ENCODE measurements around the gene NFKB1.

The NFKB1 gene

DNA sequence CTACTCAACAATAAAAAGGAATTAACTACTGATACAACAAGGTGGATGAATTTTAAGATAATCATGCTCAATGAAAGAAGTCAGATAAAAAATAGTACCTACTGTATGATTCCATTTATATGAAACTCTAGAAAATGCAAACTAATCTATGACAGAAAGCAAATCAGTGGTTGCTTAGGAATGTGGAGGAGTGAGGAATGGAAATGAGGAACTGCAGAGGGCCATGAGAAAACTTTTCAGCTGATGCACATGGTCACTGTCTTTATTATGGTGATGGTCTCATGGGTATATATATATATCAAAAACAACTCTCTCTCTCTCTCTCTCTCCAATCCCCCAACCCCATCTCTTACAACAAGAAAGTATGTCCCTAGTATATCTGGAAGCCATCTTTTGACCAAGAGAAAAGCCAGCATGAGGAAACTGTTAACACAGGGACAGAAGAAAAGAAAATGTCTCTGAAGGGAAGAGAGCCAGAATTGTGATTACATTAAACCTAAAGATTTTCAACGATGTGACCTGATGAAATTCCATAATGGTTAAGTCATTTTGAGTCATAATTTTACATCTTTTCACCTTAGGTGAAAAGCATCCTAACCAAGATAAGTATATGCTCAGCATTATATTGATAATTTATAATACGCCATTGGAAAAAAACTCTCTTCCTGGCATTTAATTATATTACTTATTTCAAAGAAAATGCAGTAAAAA lies 8.5 kb upstream of the NFKB1 start:
- Histone ChIP-seq H3K79me2 (ENCODE audit: control insufficient read depth, insufficient read depth, low read length) (no peaks in the 10 kb centered on the region), H4K8ac (ENCODE audit: low read depth, low read length) (no peak overlapping the region), H3K27me3 (ENCODE audit: insufficient read depth, low read length, poor library complexity) (no peaks in the 10 kb centered on the region), H2BK15ac (replicated peaks; ENCODE audit: low read depth) (no peak overlapping the region), H3K18ac (ENCODE audit: low read length) (no peak overlapping the region), H2BK120ac (ENCODE audit: low read depth, low read length) (no peak overlapping the region), H3K4me2 (ENCODE audit: low read length) (no peak overlapping the region), H2BK5ac (ENCODE audit: low read length) (no peak overlapping the region), H3K79me1 (ENCODE audit: low read length) (no peaks in the 10 kb centered on the region), H4K5ac (ENCODE audit: low read length) (no peak overlapping the region), H3K27ac (ENCODE audit: low read depth, low read length) (no peak overlapping the region), H3K36me3 (ENCODE audit: control insufficient read depth, insufficient read depth, low read length) (no peaks in the 10 kb centered on the region), H3K23ac (ENCODE audit: low read length) (no peak overlapping the region), H3K4me1 (ENCODE audit: control insufficient read depth, low read depth, low read length) (no peaks in the 10 kb centered on the region), H3K4ac (ENCODE audit: low read depth, low read length) (no peak overlapping the region), H3K4me3 (ENCODE audit: low read length) (no peak overlapping the region), H3K9ac (ENCODE audit: low read length) (no peak overlapping the region), H2AK5ac (ENCODE audit: low read length) (no peak overlapping the region), H3K56ac (ENCODE audit: low read length) (no peak overlapping the region)
- no CpG with 5 or more reads among the region's 2 CpGs for WGBS (ENCODE audit: extremely low coverage, insufficient coverage, low lambda C conversion rate)
- DNase-seq: no peak

- no peak overlapping the region for H2BK15ac ChIP-seq (replicated peaks; ENCODE audit: low read depth)
- H3K4me2 ChIP-seq (ENCODE audit: low read length): no peak overlapping the region
- no peak overlapping the region for H3K18ac ChIP-seq (ENCODE audit: low read length)
- no peaks in the 10 kb centered on the region for H3K79me2 ChIP-seq (ENCODE audit: control insufficient read depth, insufficient read depth, low read length)
- no peak overlapping the region for H3K4ac ChIP-seq (ENCODE audit: low read depth, low read length)
- H3K4me1 ChIP-seq (ENCODE audit: control insufficient read depth, low read depth, low read length): no peaks in the 10 kb centered on the region
- H3K4me3 ChIP-seq (ENCODE audit: low read length): no peak overlapping the region
- H2BK120ac ChIP-seq (ENCODE audit: low read depth, low read length): no peak overlapping the region
- H3K56ac ChIP-seq (ENCODE audit: low read length): no peak overlapping the region
- no CpG with 5 or more reads among the region's 1 CpG for WGBS (ENCODE audit: extremely low coverage, insufficient coverage, low lambda C conversion rate)
- peak; percentile 66 for DNase-seq
- H3K27me3 ChIP-seq (ENCODE audit: insufficient read depth, low read length, poor library complexity): no peaks in the 10 kb centered on the region
- H3K79me1 ChIP-seq (ENCODE audit: low read length): no peaks in the 10 kb centered on the region
- no peak overlapping the region for H3K23ac ChIP-seq (ENCODE audit: low read length)
- H3K27ac ChIP-seq (ENCODE audit: low read depth, low read length): no peak overlapping the region
- H4K8ac ChIP-seq (ENCODE audit: low read depth, low read length): no peak overlapping the region
- H4K5ac ChIP-seq (ENCODE audit: low read length): no peak overlapping the region
- H3K9ac ChIP-seq (ENCODE audit: low read length): no peak overlapping the region
- H3K36me3 ChIP-seq (ENCODE audit: control insufficient read depth, insufficient read depth, low read length): no peaks in the 10 kb centered on the region
- H2AK5ac ChIP-seq (ENCODE audit: low read length): no peak overlapping the region
- no peak overlapping the region for H2BK5ac ChIP-seq (ENCODE audit: low read length)
Observed at GRCh38 chr4:102493257-102493656, 7.9 kb upstream of the NFKB1 start.

DNA sequence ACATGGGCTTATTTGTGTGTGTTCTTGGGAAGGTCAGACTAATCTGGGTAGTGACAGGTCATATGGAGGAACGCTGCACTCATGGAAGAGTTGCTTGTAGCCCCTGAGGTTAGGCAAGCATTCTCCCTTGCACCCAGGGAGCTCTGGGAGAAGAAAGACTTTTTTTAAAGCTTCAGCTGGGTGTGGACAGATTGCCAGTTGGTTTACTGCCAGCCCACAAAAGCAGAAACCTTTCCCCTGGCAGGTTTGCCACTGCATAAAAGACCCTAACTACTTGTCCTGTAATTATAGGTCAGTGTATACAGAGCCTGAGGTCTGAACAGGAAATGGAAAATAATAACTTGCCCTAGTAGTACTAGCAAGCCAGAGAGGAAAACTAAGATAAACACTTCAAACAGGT lies 7.4 kb upstream of the NFKB1 start:
- WGBS (ENCODE audit: extremely low coverage, insufficient coverage, low lambda C conversion rate): no CpG with 5 or more reads among the region's 1 CpG
- Histone ChIP-seq H4K5ac (ENCODE audit: low read length) (no peak overlapping the region), H3K4me1 (ENCODE audit: control insufficient read depth, low read depth, low read length) (no peaks in the 10 kb centered on the region), H3K4me3 (ENCODE audit: low read length) (no peak overlapping the region), H3K4ac (ENCODE audit: low read depth, low read length) (no peak overlapping the region), H3K27ac (ENCODE audit: low read depth, low read length) (no peak overlapping the region), H4K8ac (ENCODE audit: low read depth, low read length) (no peak overlapping the region), H2AK5ac (ENCODE audit: low read length) (no peak overlapping the region), H3K36me3 (ENCODE audit: control insufficient read depth, insufficient read depth, low read length) (no peaks in the 10 kb centered on the region), H3K23ac (ENCODE audit: low read length) (no peak overlapping the region), H3K27me3 (ENCODE audit: insufficient read depth, low read length, poor library complexity) (no peaks in the 10 kb centered on the region), H3K18ac (ENCODE audit: low read length) (no peak overlapping the region), H3K79me1 (ENCODE audit: low read length) (no peaks in the 10 kb centered on the region), H3K56ac (ENCODE audit: low read length) (no peak overlapping the region), H2BK15ac (replicated peaks; ENCODE audit: low read depth) (no peak overlapping the region), H3K79me2 (ENCODE audit: control insufficient read depth, insufficient read depth, low read length) (no peaks in the 10 kb centered on the region), H3K4me2 (ENCODE audit: low read length) (no peak overlapping the region), H2BK5ac (ENCODE audit: low read length) (no peak overlapping the region), H2BK120ac (ENCODE audit: low read depth, low read length) (no peak overlapping the region), H3K9ac (ENCODE audit: low read length) (no peak overlapping the region)
- DNase-seq: no peak

GRCh38 chr4:102494603-102495002 lies 6.6 kb upstream of the NFKB1 start:
- Histone ChIP-seq H3K4me1 (ENCODE audit: control insufficient read depth, low read depth, low read length) (no peaks in the 10 kb centered on the region), H4K5ac (ENCODE audit: low read length) (no peak overlapping the region), H3K4me3 (ENCODE audit: low read length) (no peak overlapping the region), H4K8ac (ENCODE audit: low read depth, low read length) (no peak overlapping the region), H3K27me3 (ENCODE audit: insufficient read depth, low read length, poor library complexity) (no peaks in the 10 kb centered on the region), H3K79me1 (ENCODE audit: low read length) (no peaks in the 10 kb centered on the region), H2BK120ac (ENCODE audit: low read depth, low read length) (no peak overlapping the region), H3K27ac (ENCODE audit: low read depth, low read length) (no peak overlapping the region), H3K4me2 (ENCODE audit: low read length) (no peak overlapping the region), H3K56ac (ENCODE audit: low read length) (no peak overlapping the region), H3K4ac (ENCODE audit: low read depth, low read length) (no peak overlapping the region), H3K18ac (ENCODE audit: low read length) (no peak overlapping the region), H2BK15ac (replicated peaks; ENCODE audit: low read depth) (no peak overlapping the region), H3K23ac (ENCODE audit: low read length) (no peak overlapping the region), H2AK5ac (ENCODE audit: low read length) (no peak overlapping the region), H3K36me3 (ENCODE audit: control insufficient read depth, insufficient read depth, low read length) (no peaks in the 10 kb centered on the region), H3K9ac (ENCODE audit: low read length) (no peak overlapping the region), H3K79me2 (ENCODE audit: control insufficient read depth, insufficient read depth, low read length) (no peaks in the 10 kb centered on the region), H2BK5ac (ENCODE audit: low read length) (no peak overlapping the region)
- no peak for DNase-seq
- WGBS (ENCODE audit: extremely low coverage, insufficient coverage, low lambda C conversion rate): no CpG with 5 or more reads among the region's 1 CpG

GRCh38 chr4:102497986-102498385 lies 3.2 kb upstream of the NFKB1 start:
- Histone ChIP-seq H2BK15ac (replicated peaks; ENCODE audit: low read depth) (no peak overlapping the region), H4K8ac (ENCODE audit: low read depth, low read length) (no peak overlapping the region), H3K9ac (ENCODE audit: low read length) (no peak overlapping the region), H3K4me3 (ENCODE audit: low read length) (no peak overlapping the region), H3K79me2 (ENCODE audit: control insufficient read depth, insufficient read depth, low read length) (no peaks in the 10 kb centered on the region), H3K56ac (ENCODE audit: low read length) (no peak overlapping the region), H2BK5ac (ENCODE audit: low read length) (no peak overlapping the region), H3K4ac (ENCODE audit: low read depth, low read length) (no peak overlapping the region), H2BK120ac (ENCODE audit: low read depth, low read length) (no peak overlapping the region), H2AK5ac (ENCODE audit: low read length) (no peak overlapping the region), H3K4me2 (ENCODE audit: low read length) (no peak overlapping the region), H3K23ac (ENCODE audit: low read length) (no peak overlapping the region), H3K18ac (ENCODE audit: low read length) (no peak overlapping the region), H3K27me3 (ENCODE audit: insufficient read depth, low read length, poor library complexity) (no peaks in the 10 kb centered on the region), H3K79me1 (ENCODE audit: low read length) (no peaks in the 10 kb centered on the region), H3K36me3 (ENCODE audit: control insufficient read depth, insufficient read depth, low read length) (no peaks in the 10 kb centered on the region), H4K5ac (ENCODE audit: low read length) (no peak overlapping the region), H3K27ac (ENCODE audit: low read depth, low read length) (no peak overlapping the region), H3K4me1 (ENCODE audit: control insufficient read depth, low read depth, low read length) (no peaks in the 10 kb centered on the region)
- no CpG with 5 or more reads among the region's 2 CpGs for WGBS (ENCODE audit: extremely low coverage, insufficient coverage, low lambda C conversion rate)
- no peak for DNase-seq

GRCh38 chr4:102500352-102500695 lies 835 bp upstream of the NFKB1 start:
- Histone ChIP-seq H3K79me2 (ENCODE audit: control insufficient read depth, insufficient read depth, low read length) (no peaks in the 10 kb centered on the region), H3K9ac (ENCODE audit: low read length) (no peak overlapping the region), H2BK15ac (replicated peaks; ENCODE audit: low read depth) (no peak overlapping the region), H3K79me1 (ENCODE audit: low read length) (no peaks in the 10 kb centered on the region), H3K36me3 (ENCODE audit: control insufficient read depth, insufficient read depth, low read length) (no peaks in the 10 kb centered on the region), H3K4me3 (ENCODE audit: low read length) (no peak overlapping the region), H2BK5ac (ENCODE audit: low read length) (no peak overlapping the region), H4K8ac (ENCODE audit: low read depth, low read length) (no peak overlapping the region), H2AK5ac (ENCODE audit: low read length) (no peak overlapping the region), H3K18ac (ENCODE audit: low read length) (no peak overlapping the region), H3K4me1 (ENCODE audit: control insufficient read depth, low read depth, low read length) (no peaks in the 10 kb centered on the region), H3K27ac (ENCODE audit: low read depth, low read length) (no peak overlapping the region), H3K4ac (ENCODE audit: low read depth, low read length) (no peak overlapping the region), H3K27me3 (ENCODE audit: insufficient read depth, low read length, poor library complexity) (no peaks in the 10 kb centered on the region), H4K5ac (ENCODE audit: low read length) (no peak overlapping the region), H3K23ac (ENCODE audit: low read length) (no peak overlapping the region), H2BK120ac (ENCODE audit: low read depth, low read length) (no peak overlapping the region), H3K56ac (ENCODE audit: low read length) (no peak overlapping the region), H3K4me2 (ENCODE audit: low read length) (no peak overlapping the region)
- WGBS (ENCODE audit: extremely low coverage, insufficient coverage, low lambda C conversion rate): no CpG with 5 or more reads among the region's 3 CpGs
- no peak for DNase-seq

Measured in mesendoderm (in vitro differentiated cells).